ENCODE results near the gene MORN3. TPM values are rescaled to one million over a fixed set of nuclear protein-coding genes. Genes with fewer than 3 reads are reported as not detected.

Gene MORN3
- total and polyA plus RNA-seq, 9 of the 15 experiments (the other 6 are each of a cell fraction or from before 2014, with no cell fraction given) = 0.09 to 0.27 (median 0.20) TPM

DNA sequence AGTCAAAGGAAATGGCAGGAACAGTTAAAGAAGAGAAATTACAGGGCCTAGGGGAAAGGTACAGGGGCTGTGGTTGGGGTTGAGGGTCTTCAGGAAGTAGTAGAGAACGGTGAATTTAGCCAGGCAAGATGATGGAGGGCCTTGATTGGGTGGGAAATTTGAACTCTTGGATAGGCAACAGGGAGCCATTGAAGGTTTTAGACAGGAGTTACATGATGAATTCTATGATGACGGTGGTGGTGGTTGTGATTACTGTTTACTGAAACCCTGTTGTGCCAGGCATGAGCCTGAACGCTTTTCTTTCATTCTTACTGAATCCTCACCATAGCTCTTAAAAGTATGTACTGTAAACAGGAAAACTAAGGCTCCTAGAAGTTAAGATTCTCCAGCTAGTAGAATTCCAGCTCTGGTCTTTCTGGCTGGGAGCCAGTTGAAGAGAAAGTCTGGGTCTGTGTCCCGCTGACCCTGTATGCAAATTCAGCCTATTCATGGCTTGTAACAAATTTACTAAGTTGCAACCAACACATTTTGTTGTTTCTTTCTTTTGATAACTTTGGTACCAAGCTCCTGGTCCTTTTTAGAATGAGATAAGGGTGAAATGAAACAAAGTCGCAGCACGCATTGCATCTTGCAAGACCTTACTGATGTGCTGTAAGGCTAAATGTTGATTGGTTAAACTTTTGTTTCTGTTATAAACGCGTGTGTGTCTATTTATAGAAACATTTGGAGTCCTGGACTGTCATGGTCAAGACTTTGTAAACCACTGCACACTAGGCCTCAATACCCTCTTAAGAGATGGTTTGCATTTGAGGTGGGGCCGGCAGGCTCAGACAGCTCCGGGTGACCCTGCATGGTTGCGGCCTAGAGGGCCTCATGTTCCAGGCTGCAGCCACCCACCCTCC lies 37.1 kb downstream of the MORN3 start:
- peak; percentile 7; the same call in 2 of the 3 replicates for ATAC-seq
- peaks cover 8% of the 10 kb centered on the region for H4K20me1 ChIP-seq (replicated peaks; ENCODE audit: control insufficient read depth, insufficient read depth, low read length)
- peaks cover 66% of the 10 kb centered on the region for H3K79me2 ChIP-seq (ENCODE audit: control insufficient read depth, insufficient read depth, low read length)
- intact Hi-C loops (cut with micrococcal nuclease) (no loop called here), in situ Hi-C loops (cut with MboI) (no loop called here)
- POLR2A ChIA-PET = interaction anchor here (0.6 to 1.3 kb wide), 7 partner anchors 10 to 712 kb away, joined by 3 to 4 read pairs (median 3); no protein-coding TSS in a partner anchor
- H3K36me3 ChIP-seq (ENCODE audit: control insufficient read depth, insufficient read depth, low read length) = peaks cover 39% of the 10 kb centered on the region; the same call in 2 of the 3 replicates
- peak overlapping the region; percentile 73; the same call in 1 of the 3 replicates for H3K27ac ChIP-seq (ENCODE audit: extremely low read depth, low read depth, low read length)
- CTCF ChIA-PET (ENCODE audit: low intra/inter-chr PET ratio) = no interaction called here
- 0 out of 2 replicates have a peak overlapping the region, but pooled peaks have one; percentile 20 for H3K4me2 ChIP-seq (ENCODE audit: insufficient read depth, low read length)
- H3K4me1 ChIP-seq (replicated peaks in 1 of 2; ENCODE audit: control insufficient read depth in 2 of 2, insufficient read depth in 2 of 2, low read length in 2 of 2) = peaks cover 44 to 47% of the 10 kb centered on the region in 2 experiments
- H3K9me1 ChIP-seq (ENCODE audit: control insufficient read depth, insufficient read depth, low read length) = no peaks in the 10 kb centered on the region
- no TSS peak for BruUV-seq (replicated peaks)
- no peak overlapping the region for H3K4me3 ChIP-seq
- no peaks in the 10 kb centered on the region for H3K9me3 ChIP-seq (replicated peaks; ENCODE audit: control insufficient read depth, insufficient read depth, low read depth, low read length)
- H2AFZ ChIP-seq (ENCODE audit: low read depth, low read length) = no peak overlapping the region
- peak overlapping the region in 1 of 2 experiments; percentile 82; a peak in 2 of 4 replicates for H3K9ac ChIP-seq (ENCODE audit: insufficient read depth in 1 of 2, low read depth in 2 of 2, low read length in 2 of 2)
- whole genome bisulfite sequencing (ENCODE audit: insufficient coverage, low coverage, missing lambda C conversion rate) = 49% methylated on average over 11 of the region's 11 CpGs
- peak in 1 of 4 experiments; percentile 14 for DNase-seq (ENCODE audit: extremely low read depth in 1 of 4, low spot score in 3 of 4)
- no peaks in the 10 kb centered on the region for H3K27me3 ChIP-seq (ENCODE audit: control insufficient read depth in 2 of 2, insufficient read depth in 2 of 2, low read length in 2 of 2)
- FAIRE-seq = no peak
- TF ChIP-seq ZFX (CRISPR knock-in tag; IDR thresholded peaks at IDR 0.05) = peak; percentile 68; the same call in 1 of the 2 replicates
- TF ChIP-seq BCOR (IDR thresholded peaks at IDR 0.05) = peak; percentile 29; the same call in 1 of the 2 replicates
- no peak for TF ChIP-seq ZNF76 (CRISPR knock-in tag; IDR thresholded peaks at IDR 0.05; ENCODE audit: borderline replicate concordance)
- TF ChIP-seq PYGO2 (tag; IDR thresholded peaks at IDR 0.05) = no peak
- TF ChIP-seq RBM25 (IDR thresholded peaks at IDR 0.05; ENCODE audit: low read depth, low read length, severe bottlenecking) = peak; percentile 68
- no peak for TF ChIP-seq ZNF121 (CRISPR knock-in tag; conservative IDR thresholded peaks at IDR 0.05)
- TF ChIP-seq MEF2D (tag; conservative IDR thresholded peaks at IDR 0.05; ENCODE audit: low read depth) = peak; percentile 56
- TF ChIP-seq, protein P1, sequence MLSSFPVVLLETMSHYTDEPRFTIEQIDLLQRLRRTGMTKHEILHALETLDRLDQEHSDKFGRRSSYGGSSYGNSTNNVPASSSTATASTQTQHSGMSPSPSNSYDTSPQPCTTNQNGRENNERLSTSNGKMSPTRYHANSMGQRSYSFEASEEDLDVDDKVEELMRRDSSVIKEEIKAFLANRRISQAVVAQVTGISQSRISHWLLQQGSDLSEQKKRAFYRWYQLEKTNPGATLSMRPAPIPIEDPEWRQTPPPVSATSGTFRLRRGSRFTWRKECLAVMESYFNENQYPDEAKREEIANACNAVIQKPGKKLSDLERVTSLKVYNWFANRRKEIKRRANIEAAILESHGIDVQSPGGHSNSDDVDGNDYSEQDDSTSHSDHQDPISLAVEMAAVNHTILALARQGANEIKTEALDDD (IDR thresholded peaks at IDR 0.05) = 0 out of 2 replicates have a peak, but pooled peaks have one; percentile 21
- TF ChIP-seq NFIX (CRISPR knock-in tag; IDR thresholded peaks at IDR 0.05; ENCODE audit: low read depth) = 0 out of 2 replicates have a peak, but pooled peaks have one; percentile 6
- no peak for TF ChIP-seq POLR3A (IDR thresholded peaks at IDR 0.05; ENCODE audit: borderline replicate concordance, extremely low read depth, insufficient read depth, insufficient read length)
- no peak for TF ChIP-seq NELFE (IDR thresholded peaks at IDR 0.05; ENCODE audit: insufficient read depth, insufficient read length)
- TF ChIP-seq, protein P2, sequence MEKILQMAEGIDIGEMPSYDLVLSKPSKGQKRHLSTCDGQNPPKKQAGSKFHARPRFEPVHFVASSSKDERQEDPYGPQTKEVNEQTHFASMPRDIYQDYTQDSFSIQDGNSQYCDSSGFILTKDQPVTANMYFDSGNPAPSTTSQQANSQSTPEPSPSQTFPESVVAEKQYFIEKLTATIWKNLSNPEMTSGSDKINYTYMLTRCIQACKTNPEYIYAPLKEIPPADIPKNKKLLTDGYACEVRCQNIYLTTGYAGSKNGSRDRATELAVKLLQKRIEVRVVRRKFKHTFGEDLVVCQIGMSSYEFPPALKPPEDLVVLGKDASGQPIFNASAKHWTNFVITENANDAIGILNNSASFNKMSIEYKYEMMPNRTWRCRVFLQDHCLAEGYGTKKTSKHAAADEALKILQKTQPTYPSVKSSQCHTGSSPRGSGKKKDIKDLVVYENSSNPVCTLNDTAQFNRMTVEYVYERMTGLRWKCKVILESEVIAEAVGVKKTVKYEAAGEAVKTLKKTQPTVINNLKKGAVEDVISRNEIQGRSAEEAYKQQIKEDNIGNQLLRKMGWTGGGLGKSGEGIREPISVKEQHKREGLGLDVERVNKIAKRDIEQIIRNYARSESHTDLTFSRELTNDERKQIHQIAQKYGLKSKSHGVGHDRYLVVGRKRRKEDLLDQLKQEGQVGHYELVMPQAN (IDR thresholded peaks at IDR 0.05; ENCODE audit: borderline replicate concordance) = peak; percentile 19; the same call in 1 of the 2 replicates
- peak; percentile 49; the same call in 1 of the 2 replicates for TF ChIP-seq MEF2A (IDR thresholded peaks at IDR 0.05; ENCODE audit: control insufficient read depth, low read depth, low read length)
- no peak for TF ChIP-seq HNRNPLL (IDR thresholded peaks at IDR 0.05; ENCODE audit: low read depth, low read length, poor library complexity, severe bottlenecking)
- peak; percentile 83 for TF ChIP-seq NFIC (IDR thresholded peaks at IDR 0.05)
- TF ChIP-seq, protein P3, sequence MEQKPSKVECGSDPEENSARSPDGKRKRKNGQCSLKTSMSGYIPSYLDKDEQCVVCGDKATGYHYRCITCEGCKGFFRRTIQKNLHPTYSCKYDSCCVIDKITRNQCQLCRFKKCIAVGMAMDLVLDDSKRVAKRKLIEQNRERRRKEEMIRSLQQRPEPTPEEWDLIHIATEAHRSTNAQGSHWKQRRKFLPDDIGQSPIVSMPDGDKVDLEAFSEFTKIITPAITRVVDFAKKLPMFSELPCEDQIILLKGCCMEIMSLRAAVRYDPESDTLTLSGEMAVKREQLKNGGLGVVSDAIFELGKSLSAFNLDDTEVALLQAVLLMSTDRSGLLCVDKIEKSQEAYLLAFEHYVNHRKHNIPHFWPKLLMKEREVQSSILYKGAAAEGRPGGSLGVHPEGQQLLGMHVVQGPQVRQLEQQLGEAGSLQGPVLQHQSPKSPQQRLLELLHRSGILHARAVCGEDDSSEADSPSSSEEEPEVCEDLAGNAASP (IDR thresholded peaks at IDR 0.05) = no peak
- no peak for TF ChIP-seq EP400 (IDR thresholded peaks at IDR 0.05)
